Testis (tissue), 2 donors: Measurements from ENCODE around the gene TUB.

ENCODE experiments used
- CTCF ChIP-seq, 3 experiments: fragments of 450-650 bp in 2 of 3; fragments of 200-600 bp in 1 of 3; sonication (generic) in 1 of 3; IDR thresholded peaks; one replicate each; pipeline ENCODE4 v1.5.1; 2016 to 2019; ENCODE audit warnings: antibody characterized with exemption in 3 of 3, mild to moderate bottlenecking in 2 of 3, moderate library complexity in 1 of 3
- POLR2A ChIP-seq: fragments of 450-650 bp; IDR thresholded peaks from one replicate; pipeline ENCODE4 v1.6.1; 2017; ENCODE audit warnings: antibody characterized with exemption, mild to moderate bottlenecking, moderate library complexity

- TF ChIP-seq CTCF (IDR thresholded peaks at IDR 0.05): no peak
- no peak for TF ChIP-seq POLR2A
Observed at GRCh38 chr11:8039530-8040260, 41.3 kb upstream of the TUB start.
